GM18499 (cell line): ENCODE data around the gene MARVELD3.

ENCODE experiments used
- ATAC-seq: cut with Tn5 transposase; IDR thresholded peaks from one replicate; pipeline ENCODE4 v1.9.1; 2021; ENCODE audit warnings: moderate number of reproducible peaks; ENCODE audit not compliant: insufficient read depth, unreplicated experiment

Gene MARVELD3

DNA sequence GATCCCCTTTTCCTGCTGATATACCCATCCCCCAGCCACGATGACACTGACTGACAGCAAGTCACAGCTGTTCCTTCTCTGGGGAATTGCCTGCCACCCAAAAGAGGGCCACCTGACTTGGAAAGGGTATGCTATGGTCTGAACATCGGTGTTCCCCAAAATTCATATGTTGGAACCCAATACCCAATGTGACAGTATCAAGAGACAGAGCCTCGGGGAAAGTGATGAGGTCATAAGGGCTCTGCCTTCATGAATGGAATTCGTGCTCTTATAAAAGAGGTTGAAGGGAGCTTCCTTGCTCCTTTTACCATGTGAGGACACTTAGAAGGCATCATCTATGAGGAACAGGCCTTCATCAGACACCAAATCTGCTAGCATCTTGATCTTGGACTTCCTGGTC is 7.6 kb upstream of the MARVELD3 start:
- ATAC-seq, result no peak

DNA sequence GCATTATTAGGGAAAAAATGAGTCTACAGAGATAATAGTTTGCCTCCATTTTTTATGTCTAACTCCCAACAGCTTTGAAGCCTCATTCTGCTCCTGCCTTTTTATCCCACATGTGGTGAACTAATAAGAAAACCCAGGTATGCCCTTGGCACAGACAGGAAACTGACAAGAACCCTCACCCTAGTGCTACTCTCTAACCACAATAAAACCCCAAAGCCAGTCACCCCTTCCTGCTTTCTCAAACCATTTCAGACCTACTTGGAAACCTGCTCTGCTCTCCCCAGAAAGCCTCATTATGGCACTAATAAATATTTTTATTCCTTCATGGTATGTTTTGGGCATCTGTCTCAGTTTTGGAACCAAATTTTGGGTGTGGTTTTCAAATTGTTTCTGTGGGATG is 3.9 kb upstream of the MARVELD3 start:
- no peak for ATAC-seq

GRCh38 chr16:71623597-71623996 is 2.4 kb upstream of the MARVELD3 start:
- no peak for ATAC-seq

DNA sequence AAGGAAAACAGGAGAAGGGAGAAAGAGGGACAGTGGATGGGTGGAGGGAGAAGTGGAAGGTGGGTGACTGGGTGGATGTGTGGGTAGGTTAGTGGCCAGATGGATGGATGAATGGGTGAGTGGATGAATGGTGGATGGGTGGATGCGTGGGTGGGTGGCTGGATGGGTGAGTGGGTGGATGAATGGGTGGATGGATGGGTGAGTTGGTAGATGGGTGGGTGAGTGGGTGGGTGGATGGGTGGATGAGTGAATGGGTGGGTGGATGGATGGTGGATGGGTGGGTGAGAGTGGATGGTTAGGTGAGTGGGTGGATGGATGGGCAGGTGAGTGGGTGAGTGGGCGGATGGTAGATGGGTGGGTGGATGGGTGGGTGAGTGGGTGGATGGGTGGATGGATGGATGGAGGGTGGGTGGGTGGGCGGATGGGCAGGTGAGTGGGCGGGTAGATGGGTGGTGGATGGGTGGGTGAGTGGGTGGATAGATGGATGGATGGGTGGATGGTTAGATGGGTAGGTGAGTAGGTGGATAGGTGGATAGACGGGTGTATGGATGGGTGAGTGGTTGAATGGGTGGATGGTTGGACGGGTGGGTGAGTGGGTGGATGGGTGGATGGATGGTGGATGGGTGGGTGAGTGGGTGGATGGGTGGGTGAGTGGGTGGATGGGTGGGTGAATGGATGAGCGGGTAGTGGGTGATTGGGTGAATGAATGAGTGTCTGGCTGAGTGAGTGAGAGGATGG is 702 bp upstream of the MARVELD3 start:
- no peak for ATAC-seq

GRCh38 chr16:71626858-71627213 is 852 bp downstream of the MARVELD3 start:
- no peak for ATAC-seq

- no peak for ATAC-seq
Measured at GRCh38 chr16:71627731-71628181, 1.8 kb downstream of the MARVELD3 start.

- ATAC-seq, result no peak
Measured at GRCh38 chr16:71628810-71629209, 2.8 kb downstream of the MARVELD3 start.

- no peak for ATAC-seq
Measured at GRCh38 chr16:71629278-71630016, 3.5 kb downstream of the MARVELD3 start.

DNA sequence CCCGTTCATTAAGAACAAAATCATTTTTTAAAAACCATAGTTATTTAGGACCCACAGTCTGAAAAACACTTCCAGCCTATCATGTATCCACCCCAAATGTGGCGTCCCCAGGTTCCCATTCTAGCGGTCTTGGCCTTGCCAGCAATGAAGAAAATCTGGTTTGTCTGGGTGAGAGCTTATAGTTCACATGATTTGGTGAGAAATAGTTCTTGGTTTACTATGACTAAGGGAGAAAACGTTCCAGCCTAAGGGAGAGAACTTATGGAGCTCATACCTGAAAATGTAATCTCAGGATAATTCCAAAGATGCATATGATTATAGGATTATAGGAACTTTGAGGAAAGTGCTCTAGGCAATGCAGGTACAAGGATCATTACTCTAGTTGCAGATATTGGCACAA is 4.8 kb downstream of the MARVELD3 start:
- ATAC-seq, result no peak

GRCh38 chr16:71631776-71632175 is 5.8 kb downstream of the MARVELD3 start:
- no peak for ATAC-seq

GRCh38 chr16:71635632-71636031 is 9.6 kb downstream of the MARVELD3 start:
- ATAC-seq, result no peak

- ATAC-seq, result no peak
Measured at GRCh38 chr16:71637398-71637797, 11.4 kb downstream of the MARVELD3 start.

GRCh38 chr16:71645450-71645849 is 19.5 kb downstream of the MARVELD3 start:
- ATAC-seq, result no peak

DNA sequence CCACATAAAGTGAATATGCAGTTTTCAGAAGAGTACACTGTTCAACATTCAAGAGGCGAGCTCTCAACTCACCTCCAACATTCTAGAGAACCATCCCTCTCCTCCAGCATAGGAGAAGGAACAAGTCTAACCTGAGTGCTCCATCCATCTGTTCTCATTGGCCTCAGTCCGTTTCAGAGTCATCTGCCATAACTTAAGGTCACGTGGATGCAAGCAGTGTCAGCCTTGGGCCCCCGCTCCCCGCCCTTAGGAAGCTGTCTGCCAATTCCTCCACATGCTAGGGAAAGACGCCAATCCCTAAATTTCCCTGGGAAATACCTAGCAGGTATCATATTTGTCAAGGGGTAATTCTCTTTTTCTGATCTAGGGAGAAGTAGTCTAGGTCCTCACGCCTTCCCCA is 21.4 kb downstream of the MARVELD3 start:
- no peak for ATAC-seq

GRCh38 chr16:71648162-71648561 is 22.2 kb downstream of the MARVELD3 start:
- ATAC-seq, result no peak

DNA sequence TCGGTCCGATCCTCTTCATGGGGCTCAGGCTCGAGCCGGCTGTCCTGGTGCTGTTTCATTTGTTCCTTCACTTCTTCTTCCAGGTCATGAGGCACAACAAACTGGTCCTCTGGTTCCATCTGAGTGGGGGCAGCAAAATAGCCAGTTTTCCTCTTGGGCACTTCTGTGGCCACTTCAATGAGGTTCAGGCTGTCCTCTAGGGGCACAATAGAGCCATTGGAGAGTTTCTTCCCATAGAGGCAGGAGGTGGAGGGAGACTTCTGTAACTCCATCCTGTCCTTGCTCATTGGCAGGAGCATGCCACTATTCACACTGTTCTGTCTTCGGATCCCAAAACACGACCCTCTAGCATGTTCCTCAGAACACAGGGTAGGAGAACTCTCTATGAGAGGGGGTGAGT is 22.9 kb downstream of the MARVELD3 start:
- no peak for ATAC-seq

DNA sequence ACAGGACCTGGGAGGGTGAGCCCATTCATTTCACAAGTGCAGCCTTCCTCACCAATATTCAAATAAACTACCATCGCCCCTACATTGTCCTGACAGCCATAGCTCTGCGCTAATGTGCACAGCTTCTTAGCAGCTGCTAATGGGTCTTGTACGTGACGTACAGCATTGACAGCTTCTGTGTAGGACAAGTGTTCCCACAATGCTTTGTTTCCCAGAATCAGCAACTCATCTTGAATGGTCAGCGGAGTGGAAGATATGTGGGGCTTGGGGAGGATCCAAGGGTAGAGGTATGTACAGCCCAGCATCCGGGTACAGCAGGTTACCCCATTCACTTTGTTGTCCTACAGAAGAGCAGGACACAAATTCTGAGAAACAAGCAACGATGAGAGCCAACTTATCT is 23.7 kb downstream of the MARVELD3 start:
- ATAC-seq, result no peak

DNA sequence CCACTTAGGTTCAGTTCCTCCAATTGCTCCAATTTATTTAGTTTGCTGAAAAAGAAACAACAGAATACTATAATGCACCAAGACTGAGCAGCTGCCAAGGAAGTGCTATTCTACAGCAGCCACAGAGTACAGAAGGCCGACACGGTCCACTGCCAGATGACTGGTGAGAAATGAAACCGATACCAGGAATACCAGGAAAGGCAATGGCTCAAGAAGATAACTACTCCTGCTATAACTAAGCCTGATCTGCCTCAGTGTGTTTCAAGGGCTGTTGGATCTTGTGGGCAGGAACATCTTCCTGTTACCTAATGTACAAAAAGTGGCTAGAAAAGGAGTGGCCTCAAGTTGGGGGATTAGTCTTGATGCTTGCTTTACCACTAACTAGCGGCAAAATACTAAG is 32.8 kb downstream of the MARVELD3 start:
- ATAC-seq, result no peak

- ATAC-seq, result no peak
Measured at GRCh38 chr16:71659471-71659870, 33.5 kb downstream of the MARVELD3 start.

DNA sequence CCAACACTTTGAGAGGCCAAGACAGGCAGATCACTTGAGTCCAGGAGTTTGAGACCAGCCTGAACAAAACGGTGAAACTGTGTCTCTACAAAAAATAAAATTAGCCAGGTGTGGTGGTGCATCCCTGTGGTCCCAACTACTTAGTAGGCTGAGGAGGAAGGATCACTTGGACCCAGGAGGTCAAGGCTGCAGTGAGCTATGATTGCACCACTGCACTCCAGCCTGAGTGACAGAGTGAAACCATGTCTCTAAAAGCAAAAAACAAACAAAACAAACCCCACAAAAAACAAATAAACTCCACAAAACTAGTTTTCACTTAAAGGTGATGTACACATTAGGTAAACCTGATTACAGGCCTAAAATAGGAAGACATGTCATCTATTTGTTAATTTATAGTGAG is 40.3 kb downstream of the MARVELD3 start:
- ATAC-seq, result no peak

DNA sequence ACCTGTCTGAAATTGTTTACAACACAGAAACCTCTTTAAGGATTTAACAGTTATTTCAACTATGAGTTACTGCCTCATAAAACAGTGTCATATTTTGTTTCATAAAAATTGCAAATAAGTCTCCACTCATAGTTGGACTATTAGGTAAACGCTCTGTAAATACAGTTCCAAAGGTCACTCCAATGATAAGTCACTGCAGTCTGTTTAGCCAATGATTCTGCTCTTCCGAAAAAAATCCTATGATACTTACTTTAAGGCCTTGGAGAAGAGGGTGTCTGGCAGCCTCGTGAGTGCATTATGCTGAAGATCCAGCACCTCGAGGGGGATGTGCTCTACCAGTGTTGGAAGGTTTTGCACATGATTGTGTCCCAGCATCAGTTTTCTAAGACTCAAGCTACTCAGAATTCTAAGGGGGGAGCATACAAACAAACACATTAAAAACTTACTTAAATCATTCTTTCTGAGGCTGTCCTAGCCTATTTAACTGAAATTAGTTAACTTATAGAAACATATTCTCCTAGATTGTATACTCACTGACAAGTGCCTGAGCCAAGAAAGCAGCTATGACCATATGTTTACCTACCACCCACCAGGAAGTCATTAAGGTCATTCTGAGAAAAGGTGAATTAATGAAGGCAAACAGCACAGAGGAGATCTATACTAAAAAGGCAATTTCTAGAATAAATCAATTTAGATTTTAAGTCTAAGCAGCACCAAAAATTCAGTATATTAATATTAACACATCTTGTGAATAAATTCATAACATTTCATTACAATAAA is 41.1 kb downstream of the MARVELD3 start:
- ATAC-seq, result no peak
